OCI-LY3 (cell line): Measurements from ENCODE around the gene TMEM89.

ENCODE experiments used
- H2AFZ ChIP-seq: fragments of 200-600, 300-600 bp; shearing (Covaris generic); 2 replicates; pipeline ENCODE4 v1.6.0; 2014; ENCODE audit warnings: antibody characterized with exemption, low read depth, low read length
- H3K27ac ChIP-seq: fragments of 200-600, 300-600 bp; sonication (generic); 2 replicates; pipeline ENCODE4 v1.5.1; 2014; ENCODE audit warnings: mild to moderate bottlenecking, low read length, moderate library complexity, mixed read lengths
- H3K27me3 ChIP-seq: fragments of 200-600, 300-600 bp; sonication (generic); 2 replicates; pipeline ENCODE4 v1.6.1; 2014; ENCODE audit warnings: low read depth, low read length, mixed read lengths
- H3K36me3 ChIP-seq: fragments of 200-600, 300-600 bp; sonication (generic); replicated peaks from 2 replicates; pipeline ENCODE3; 2014; ENCODE audit warnings: low read depth, low read length, mixed read lengths
- H3K4me1 ChIP-seq: fragments of 300-600, 200-600 bp; sonication (generic); 2 replicates; pipeline ENCODE4 v1.6.1; 2014; ENCODE audit warnings: low read length, mixed read lengths
- H3K4me2 ChIP-seq: fragments of 200-600, 300-600 bp; sonication (generic); 2 replicates; pipeline ENCODE4 v1.6.1; 2014; ENCODE audit warnings: low read length, mixed read lengths
- H3K4me3 ChIP-seq: fragments of 300-600, 200-600 bp; sonication (generic); 2 replicates; pipeline ENCODE4 v1.5.1; 2014; ENCODE audit warnings: antibody characterized with exemption, mild to moderate bottlenecking, low read length, moderate library complexity
- H3K79me2 ChIP-seq: fragments of 300-600, 200-600 bp; shearing (Covaris generic); 2 replicates; pipeline ENCODE4 v1.6.1; 2014; ENCODE audit warnings: mild to moderate bottlenecking, low read length, mixed read lengths
- H3K9ac ChIP-seq: fragments of 300-600, 200-600 bp; shearing (Covaris generic); 2 replicates; pipeline ENCODE4 v1.6.0; 2014; ENCODE audit warnings: mild to moderate bottlenecking, low read length, moderate library complexity
- H3K9me3 ChIP-seq: fragments of 200-600, 300-600 bp; shearing (Covaris generic); 2 replicates; pipeline ENCODE4 v1.6.1; 2014; ENCODE audit warnings: low read length, mixed read lengths; ENCODE audit not compliant: insufficient read depth
- H4K20me1 ChIP-seq: fragments of 200-600, 300-600 bp; sonication (generic); 2 replicates; pipeline ENCODE4 v1.6.1; 2016; ENCODE audit warnings: low read length, mixed read lengths; ENCODE audit not compliant: insufficient read depth
- CTCF ChIP-seq: fragments of 200-600, 300-600 bp; sonication (generic); IDR thresholded peaks from 2 replicates; pipeline ENCODE4 v1.5.1; 2014; ENCODE audit warnings: antibody characterized with exemption, low read length, low read depth
- EZH2phosphoT487 ChIP-seq: fragments of 200-600 bp; shearing (Covaris generic); IDR thresholded peaks from 2 replicates; pipeline ENCODE4 v1.6.1; 2018; ENCODE audit warnings: antibody characterized with exemption, mixed run types, low read depth

Gene TMEM89

GRCh38 chr3:48595526-48596121, 25.9 kb downstream of the TMEM89 start:
- peaks cover 17% of the 10 kb centered on the region for H3K36me3 ChIP-seq
- no peak overlapping the region for H2AFZ ChIP-seq
- no peak overlapping the region for H3K4me2 ChIP-seq
- no peak overlapping the region for H3K9ac ChIP-seq
- no peaks in the 10 kb centered on the region for H3K9me3 ChIP-seq
- no peaks in the 10 kb centered on the region for H3K27me3 ChIP-seq
- no peaks in the 10 kb centered on the region for H3K79me2 ChIP-seq
- H3K27ac ChIP-seq = no peak overlapping the region
- H3K4me1 ChIP-seq = no peaks in the 10 kb centered on the region
- H4K20me1 ChIP-seq = no peaks in the 10 kb centered on the region; the same call in 1 of the 2 replicates
- H3K4me3 ChIP-seq = no peak overlapping the region
- TF ChIP-seq CTCF = no peak
- TF ChIP-seq EZH2phosphoT487 = no peak

- no peak within 1 kb of the TSS for H3K27ac ChIP-seq
- no peak within 1 kb of the TSS for H2AFZ ChIP-seq
- no peaks in the 10 kb centered on the region for H3K4me1 ChIP-seq
- H4K20me1 ChIP-seq = no peaks in the 10 kb centered on the region; the same call in 1 of the 2 replicates
- TF ChIP-seq EZH2phosphoT487 (no peak), CTCF (no peak)
- no peaks in the 10 kb centered on the region for H3K79me2 ChIP-seq
- H3K4me3 ChIP-seq = no peak within 1 kb of the TSS
- no peaks in the 10 kb centered on the region for H3K27me3 ChIP-seq
- H3K36me3 ChIP-seq = peaks cover 16% of the 10 kb centered on the region
- H3K4me2 ChIP-seq = no peak within 1 kb of the TSS
- no peak within 1 kb of the TSS for H3K9ac ChIP-seq
- no peaks in the 10 kb centered on the region for H3K9me3 ChIP-seq
These were observed 26.5 kb downstream of the TMEM89 start, which contains the start of gene COL7A1 for GRCh38 chr3:48595075-48595525. TSS of gene COL7A1 (minus strand) at chr3:48595329. CDS start at chr3:48595159, 170 bp downstream.

GRCh38 chr3:48594417-48595049, 27.0 kb downstream of the TMEM89 start:
- H3K36me3 ChIP-seq = peaks cover 15% of the 10 kb centered on the region
- TF ChIP-seq EZH2phosphoT487 (no peak), CTCF (no peak)
- H3K27ac ChIP-seq = no peak overlapping the region
- no peak overlapping the region for H3K4me3 ChIP-seq
- H3K79me2 ChIP-seq = no peaks in the 10 kb centered on the region
- H3K9ac ChIP-seq = no peak overlapping the region
- H2AFZ ChIP-seq = no peak overlapping the region
- H4K20me1 ChIP-seq = no peaks in the 10 kb centered on the region; the same call in 1 of the 2 replicates
- H3K9me3 ChIP-seq = no peaks in the 10 kb centered on the region
- no peaks in the 10 kb centered on the region for H3K4me1 ChIP-seq
- no peak overlapping the region for H3K4me2 ChIP-seq
- no peaks in the 10 kb centered on the region for H3K27me3 ChIP-seq

- no peaks in the 10 kb centered on the region for H3K9me3 ChIP-seq
- no peak overlapping the region for H3K27ac ChIP-seq
- H3K9ac ChIP-seq = no peak overlapping the region
- no peaks in the 10 kb centered on the region for H3K79me2 ChIP-seq
- H3K27me3 ChIP-seq = no peaks in the 10 kb centered on the region
- no peak overlapping the region for H2AFZ ChIP-seq
- no peaks in the 10 kb centered on the region for H4K20me1 ChIP-seq
- no peak overlapping the region for H3K4me3 ChIP-seq
- no peak for TF ChIP-seq EZH2phosphoT487
- no peak for TF ChIP-seq CTCF
- H3K36me3 ChIP-seq = peaks cover 3% of the 10 kb centered on the region
- H3K4me1 ChIP-seq = no peaks in the 10 kb centered on the region
- H3K4me2 ChIP-seq = no peak overlapping the region
These were observed 28.2 kb downstream of the TMEM89 start for GRCh38 chr3:48593337-48593736.
